ENCODE results near the gene KRTAP4-16.
"Not testable (repeated sequence)": the region's sequence is repeated elsewhere in the genome, so short reads cannot be mapped to it uniquely, and the experiment has no call there.

The KRTAP4-16 gene

DNA sequence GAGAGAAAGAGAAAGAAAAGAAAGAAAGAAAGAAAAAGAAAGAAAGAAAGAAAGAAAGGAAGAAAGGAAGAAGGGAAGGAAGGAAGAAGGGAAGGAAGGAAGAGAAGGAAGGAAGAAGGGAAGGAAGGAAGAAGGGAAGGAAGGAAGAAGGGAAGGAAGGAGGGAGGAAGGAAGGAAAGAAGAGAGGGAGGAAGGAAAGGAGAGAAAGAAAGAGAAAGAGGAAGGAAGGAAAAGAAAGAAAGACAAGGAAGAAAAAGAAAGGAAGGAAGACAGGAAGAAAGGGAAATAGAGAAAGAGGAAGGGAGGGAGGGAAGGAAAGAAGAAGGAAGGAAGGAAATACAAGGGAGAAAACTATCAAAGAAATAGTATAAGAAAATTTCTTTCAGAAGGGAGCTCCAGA lies 25.2 kb downstream of the KRTAP4-16 start:
- DNase-seq (ENCODE audit: low read depth in 2 of 2), result no peak

DNA sequence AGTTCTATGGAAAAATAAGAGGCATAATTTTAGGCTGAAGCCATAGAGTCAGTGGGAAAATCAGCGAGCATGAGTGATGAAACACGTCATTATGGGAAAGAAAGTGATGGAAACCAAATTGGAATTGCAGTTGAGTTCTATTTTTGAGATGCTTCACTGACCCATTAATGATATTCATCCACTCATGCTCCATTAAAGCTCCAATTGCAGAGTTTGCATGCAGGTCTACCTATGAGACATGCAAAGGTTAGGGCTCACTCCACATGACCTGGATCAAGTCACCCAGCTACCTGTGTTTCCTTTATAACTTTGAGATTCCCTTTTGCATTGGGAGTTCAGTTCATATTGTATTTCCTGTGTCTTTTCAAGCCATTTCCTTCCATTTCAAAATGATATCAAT lies 28.3 kb downstream of the KRTAP4-16 start:
- DNase-seq (ENCODE audit: low read depth in 2 of 2), result no peak

DNA sequence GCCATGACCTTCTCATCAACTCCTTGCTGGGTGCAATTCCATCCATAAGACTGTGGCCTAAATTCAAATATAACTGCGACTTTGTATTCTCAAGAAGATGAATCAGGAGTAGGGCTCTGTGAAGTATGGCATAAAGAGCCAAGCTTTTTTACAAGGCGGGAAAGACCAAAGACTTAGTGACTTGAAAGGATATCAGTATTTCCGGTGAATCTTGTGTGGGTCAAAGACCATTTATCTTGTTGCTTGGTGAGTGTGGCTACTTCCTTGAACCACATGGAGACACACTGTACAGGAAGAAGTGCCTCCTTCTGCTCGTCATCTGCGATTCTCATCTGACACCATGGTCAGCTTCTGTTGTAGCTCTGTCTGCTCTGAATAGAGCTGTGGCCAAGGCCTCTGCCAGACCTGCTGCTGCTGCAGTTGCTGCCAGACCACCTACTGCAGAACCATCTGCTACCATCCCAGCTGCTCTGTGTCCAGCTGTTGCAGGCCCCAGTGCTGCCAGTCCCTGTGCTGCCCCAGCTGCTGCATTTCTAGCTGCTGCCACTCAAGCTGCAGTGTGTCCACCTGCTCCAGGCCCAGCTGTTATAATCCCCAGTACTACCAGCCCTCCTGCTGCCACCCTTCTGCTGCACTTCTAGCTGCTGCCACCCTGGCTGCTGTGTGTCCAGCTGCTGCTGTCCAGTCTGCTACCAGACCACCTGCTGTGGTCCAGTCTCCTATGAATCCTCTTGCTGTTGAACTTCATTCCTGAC lies 30.2 kb downstream of the KRTAP4-16 start:
- DNase-seq (ENCODE audit: low read depth in 2 of 2), result no peak

DNA sequence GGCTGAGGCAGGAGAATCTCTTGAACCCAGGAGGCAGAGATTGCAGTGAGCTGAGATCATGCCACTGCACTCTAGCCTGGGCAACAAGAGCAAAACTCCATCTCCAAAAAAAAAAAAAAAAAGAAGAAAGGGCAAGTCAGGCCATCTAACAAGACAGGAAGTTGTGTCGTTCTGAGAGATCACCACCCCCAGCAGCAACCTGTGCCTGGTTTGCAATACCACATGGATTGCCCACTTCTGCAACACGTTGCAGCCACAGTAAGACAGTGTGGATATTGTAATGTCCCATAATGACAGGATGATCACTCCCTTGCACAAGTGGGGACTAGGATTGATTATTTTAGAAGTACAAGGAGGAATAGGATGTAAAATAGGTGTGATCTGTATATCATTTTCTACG lies 33.0 kb downstream of the KRTAP4-16 start:
- no peak for DNase-seq (ENCODE audit: low read depth in 2 of 2)

DNA sequence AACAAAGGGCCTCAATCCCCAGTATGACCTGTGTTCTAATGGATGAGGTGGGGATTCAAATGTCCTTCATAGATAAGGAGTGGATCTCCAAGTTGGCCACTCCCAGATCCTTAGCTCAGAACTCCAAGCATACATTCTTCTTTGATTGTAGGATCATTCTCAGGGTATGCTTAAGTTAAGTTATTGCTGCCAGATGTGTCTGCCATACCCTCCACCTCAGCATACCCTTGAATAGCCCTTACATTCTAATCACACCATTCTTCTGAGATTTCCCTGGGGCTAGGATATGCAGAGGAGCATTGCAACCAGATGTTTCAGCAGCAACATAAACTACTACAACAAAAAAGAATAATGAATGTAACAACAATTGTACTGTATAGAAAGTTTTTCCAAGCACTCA lies 34.7 kb downstream of the KRTAP4-16 start:
- no peak for DNase-seq (ENCODE audit: low read depth in 2 of 2)

DNA sequence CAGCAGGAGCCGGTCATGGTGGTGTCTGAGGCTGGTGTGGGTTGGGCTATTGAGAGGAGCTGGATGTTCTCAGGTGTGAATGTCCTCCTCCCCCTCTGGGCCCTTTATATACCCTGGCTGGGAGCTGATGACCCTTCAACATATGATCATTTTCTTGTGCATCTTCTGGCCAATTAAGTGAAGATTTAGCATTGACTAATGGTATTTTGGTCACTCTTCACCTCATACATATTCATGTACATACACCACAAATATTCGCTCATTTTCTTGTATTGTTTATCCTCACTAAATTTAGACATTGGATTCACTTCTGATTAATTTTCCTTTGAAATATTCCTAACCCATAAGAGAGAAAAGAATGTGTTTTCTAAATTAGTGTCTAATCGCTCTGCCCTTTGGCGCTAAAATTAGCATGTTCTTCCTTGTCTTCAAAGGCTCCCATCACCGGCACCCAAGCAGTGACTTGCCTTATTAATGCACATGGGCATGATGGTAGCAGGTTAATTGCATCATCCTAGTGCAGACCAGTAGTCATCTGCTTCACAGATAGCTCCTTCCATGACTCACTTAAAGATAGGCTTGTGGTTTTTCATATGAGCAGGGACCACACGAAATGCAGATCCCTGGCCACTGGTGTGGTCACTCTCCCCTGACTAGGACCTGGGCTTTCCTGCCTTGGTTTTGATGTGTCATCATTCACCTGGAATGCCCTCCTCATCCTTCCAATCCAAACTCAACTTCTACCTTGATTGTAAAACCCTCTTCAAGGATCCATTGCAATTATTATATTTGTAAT lies 36.0 kb downstream of the KRTAP4-16 start, which contains the start of gene KRTAP2-4:
TSS of gene KRTAP2-4 (minus strand) at position 51 of the 796 bp plus-strand sequence. CDS start at position 17, 34 bp downstream.
- no peak for DNase-seq (ENCODE audit: low read depth in 2 of 2)

DNA sequence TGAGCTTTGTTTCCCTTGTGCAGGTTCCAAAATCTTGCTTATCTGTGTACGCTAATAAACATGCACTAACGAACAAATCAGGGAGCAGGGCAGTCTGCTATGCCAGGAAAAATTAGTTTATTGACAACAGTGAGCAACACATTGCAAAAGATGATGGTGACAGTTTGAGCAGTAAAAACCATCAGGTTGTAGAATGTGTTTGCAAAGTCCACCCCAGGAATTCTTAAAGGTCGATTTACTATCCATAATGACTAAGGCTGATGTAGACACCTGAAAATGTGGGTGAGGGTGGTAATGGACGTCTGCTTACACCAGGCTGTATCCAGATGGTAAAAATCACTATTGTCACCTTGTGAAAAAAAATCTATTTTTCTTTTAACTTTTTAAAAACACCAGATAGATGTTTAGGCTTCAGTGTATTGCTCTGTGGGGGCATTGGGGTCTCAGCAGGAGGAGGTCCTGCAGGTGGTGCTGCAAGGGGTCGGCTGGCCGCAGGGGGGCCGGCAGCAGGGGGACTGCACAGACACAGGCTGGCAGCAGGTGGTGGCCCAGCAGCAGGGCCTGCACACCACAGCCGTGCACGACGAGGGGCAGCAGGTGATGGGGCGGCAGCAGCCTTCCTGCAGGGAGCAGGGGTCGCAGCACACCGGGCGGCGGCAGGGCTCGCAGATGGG lies 36.9 kb downstream of the KRTAP4-16 start:
- DNase-seq (ENCODE audit: low read depth in 2 of 2), result not testable (repeated sequence)

DNA sequence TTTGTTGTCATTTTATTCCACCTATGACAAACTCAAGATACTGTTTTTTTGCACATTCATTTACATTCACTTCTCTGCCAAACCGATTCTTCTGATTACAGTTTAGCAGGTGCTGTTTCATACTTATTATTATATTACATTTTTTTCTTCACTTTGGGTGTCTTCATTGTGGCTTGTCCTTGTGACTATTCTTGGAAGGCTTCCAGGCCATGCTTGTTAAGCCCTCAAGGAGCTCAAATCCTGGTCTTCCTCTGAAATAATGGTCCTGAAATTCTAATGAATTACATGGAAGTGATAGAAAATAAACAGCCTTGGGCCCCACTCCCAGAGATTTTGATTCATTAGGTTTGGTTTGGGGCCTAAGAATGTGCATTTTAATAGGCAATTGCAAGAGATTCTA lies 37.7 kb downstream of the KRTAP4-16 start:
- no peak for DNase-seq (ENCODE audit: low read depth in 2 of 2)

DNA sequence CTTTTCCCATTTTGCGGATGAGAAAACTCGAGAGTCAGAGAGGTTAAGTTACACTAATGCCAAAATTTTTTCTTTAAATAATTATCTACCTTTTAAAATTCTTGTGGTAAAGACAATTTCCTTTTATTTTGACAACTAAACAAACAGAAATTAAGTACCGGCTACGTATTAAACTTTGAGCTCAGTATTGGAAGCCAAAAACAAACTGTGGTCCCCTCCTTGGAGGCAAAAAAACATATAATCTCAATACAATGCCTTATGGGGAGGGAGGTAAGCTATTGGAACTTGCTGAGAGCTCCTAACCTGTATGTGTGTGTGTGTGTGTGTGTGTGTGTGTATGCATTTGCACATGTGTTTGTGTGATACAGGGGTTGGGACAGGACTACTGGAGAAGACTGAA lies 38.6 kb downstream of the KRTAP4-16 start:
- no peak for DNase-seq (ENCODE audit: low read depth in 2 of 2)

DNA sequence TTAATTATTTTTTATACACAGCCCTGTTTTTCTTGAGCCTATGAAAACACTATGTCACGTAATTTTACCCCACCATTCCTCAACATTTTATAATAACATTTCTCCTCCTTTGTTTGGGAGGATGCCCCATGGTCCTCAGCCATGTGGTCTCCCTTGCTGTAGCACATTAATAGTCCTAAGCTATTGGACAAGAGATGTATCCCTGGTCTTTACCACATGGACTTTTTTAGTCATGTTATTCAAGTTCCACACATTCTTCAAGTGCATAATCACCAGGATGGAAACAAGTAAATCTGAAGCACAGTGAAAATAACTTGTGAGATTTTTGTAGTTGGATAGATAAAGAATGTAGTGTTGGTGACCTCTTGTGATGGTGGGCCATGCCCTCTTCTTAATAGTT lies 40.0 kb downstream of the KRTAP4-16 start:
- no peak for DNase-seq (ENCODE audit: low read depth in 2 of 2)

DNA sequence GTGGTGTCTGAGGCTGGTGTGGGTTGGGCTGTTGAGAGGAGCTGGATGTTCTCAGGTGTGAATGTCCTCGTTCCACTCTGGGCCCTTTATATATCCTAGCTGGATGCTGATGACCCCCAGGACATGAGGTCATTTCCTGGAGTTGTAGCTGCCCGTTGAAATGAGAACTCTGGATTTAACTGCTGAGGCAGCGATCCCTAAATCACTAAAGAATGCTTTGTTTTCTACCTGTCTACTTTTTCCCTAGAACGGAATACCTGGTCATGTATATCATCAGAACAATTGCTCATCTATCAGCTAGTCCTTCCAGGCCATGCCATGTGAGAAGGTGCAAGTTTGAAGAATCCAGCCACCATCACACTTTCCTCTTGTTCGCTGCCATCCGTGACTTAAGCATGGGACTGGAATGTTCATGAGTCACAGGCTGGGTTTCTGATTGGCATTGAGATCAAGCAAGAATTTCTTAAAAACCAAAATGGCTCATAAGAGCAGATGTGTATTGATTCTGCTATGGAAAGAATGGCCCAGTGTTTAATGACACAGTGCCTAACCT lies 41.9 kb downstream of the KRTAP4-16 start, which contains the start of gene KRTAP2-3:
TSS of gene KRTAP2-3 (minus strand) at position 63 of the 553 bp plus-strand sequence. CDS start 64 bp downstream, outside the sequence.
- DNase-seq (ENCODE audit: low read depth in 2 of 2), result no peak

DNA sequence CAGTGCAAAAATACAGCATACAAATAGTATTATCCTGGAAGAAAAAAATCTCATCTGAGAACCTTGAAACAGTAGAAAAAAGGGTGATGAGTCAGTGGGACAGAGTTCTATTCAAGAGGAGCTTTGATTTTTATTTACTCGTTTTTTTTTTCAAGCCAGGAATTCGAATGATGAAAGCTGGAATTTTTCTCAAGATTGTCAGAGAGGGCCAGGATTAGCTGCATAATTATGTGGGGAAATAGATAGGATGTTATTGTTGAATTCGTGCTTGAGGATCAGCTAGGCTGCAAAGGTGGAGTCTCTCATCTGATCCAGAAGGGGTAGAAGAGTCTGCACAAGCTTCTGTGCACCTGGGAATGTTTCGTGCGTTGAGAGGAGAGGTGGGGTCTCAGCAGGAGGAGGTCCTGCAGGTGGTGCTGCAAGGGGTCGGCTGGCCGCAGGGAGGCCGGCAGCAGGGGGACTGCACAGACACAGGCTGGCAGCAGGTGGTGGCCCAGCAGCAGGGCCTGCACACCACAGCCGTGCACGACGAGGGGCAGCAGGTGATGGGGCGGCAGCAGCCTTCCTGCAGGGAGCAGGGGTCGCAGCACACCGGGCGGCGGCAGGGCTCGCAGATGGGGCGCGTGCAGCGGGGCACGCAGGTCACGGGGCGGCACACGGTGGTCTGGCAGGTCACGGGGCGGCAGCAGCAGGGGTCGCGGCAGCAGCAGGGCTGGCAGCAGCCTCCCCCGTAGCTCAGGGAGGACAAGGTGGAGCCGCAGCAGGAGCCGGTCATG lies 42.5 kb downstream of the KRTAP4-16 start:
- DNase-seq (ENCODE audit: low read depth in 2 of 2), result not testable (repeated sequence)

DNA sequence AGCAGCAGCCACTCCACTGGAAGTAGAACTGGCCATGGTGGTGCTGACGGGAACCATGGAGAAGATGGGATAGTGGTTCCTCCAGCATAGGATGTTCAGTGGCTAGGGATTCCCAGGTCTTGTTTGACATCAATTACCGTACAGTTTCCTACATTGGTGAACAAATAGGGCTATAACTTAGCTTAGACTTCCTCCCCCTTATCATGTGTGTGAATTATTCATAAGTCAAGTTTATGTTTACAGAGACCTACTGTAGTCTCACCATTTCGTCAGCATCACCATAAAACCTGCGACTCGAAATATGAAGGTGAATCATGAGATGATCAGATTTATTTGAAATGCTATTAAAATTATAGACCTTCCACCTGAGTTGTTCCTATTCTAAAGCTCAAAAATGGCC lies 43.3 kb downstream of the KRTAP4-16 start:
- DNase-seq (ENCODE audit: low read depth in 2 of 2), result no peak

DNA sequence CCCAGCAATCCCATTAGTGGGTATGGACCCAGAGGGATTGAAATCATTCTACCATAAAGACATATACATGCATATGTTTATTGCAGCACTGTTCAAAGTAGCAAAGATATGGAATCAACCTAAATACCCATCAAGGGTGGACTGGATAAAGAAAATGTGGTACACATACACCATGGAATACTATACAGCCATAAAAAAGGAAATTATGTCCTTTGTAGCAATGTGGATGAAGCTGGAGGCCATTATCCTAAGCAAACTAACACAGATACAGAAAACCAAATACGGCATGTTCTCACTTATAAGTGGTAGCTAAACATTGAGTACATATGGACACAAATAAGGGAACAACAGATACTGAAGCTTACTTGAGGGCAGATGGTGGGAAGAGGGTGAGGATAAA lies 44.5 kb downstream of the KRTAP4-16 start:
- no peak for DNase-seq (ENCODE audit: low read depth in 2 of 2)

DNA sequence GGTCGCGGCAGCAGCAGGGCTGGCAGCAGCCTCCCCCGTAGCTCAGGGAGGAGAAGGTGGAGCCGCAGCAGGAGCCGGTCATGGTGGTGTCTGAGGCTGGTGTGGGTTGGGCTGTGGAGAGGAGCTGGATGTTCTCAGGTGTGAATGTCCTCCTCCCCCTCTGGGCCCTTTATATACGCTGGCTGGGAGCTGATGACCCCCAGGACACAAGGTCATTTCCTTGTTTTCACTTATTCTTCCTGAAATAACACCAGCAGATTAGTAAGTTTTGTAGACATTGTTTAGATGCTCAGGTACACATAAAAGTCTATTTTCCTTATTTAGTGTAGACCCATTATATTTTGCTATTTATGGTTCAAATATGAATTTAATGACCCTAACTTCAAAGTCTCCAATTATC lies 46.9 kb downstream of the KRTAP4-16 start, which contains the start of gene KRTAP2-2:
TSS of gene KRTAP2-2 (minus strand) at position 101 of the 400 bp plus-strand sequence. CDS start at position 82, 19 bp downstream.
- not testable (repeated sequence) for DNase-seq (ENCODE audit: low read depth in 2 of 2)

DNA sequence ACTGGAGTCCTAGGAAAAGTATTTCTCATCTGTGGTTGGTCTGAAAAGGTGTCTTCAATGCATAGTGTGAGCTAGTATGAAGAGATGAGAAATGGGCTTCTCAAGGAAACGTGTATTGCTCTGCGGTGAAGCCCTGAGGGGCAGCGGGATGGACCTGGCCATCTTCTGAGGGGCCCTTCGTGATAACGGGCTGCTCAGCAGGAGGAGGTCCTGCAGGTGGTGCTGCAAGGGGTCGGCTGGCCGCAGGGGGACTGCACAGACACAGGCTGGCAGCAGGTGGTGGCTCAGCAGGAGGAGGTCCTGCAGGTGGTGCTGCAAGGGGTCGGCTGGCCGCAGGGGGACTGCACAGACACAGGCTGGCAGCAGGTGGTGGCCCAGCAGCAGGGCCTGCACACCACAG lies 47.5 kb downstream of the KRTAP4-16 start:
- DNase-seq (ENCODE audit: low read depth in 2 of 2), result not testable (repeated sequence)

DNA sequence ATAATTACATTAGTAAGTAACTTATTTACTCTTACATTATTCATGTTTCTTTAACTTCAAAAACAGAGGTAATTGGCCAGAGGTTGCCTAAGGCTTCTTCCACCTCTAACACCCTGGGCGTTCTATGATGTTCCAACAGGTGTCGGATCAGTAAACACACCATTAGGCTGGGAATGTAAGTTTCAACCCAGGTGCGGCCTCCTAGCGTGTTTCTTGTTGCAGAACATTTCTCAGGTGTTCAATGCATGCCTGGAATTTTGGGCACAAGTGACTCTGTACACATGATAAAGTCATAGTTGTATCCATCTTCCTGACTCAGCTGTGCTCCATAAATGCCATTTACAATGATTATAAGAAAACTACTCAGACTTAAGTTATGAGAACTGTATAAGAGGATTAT lies 48.0 kb downstream of the KRTAP4-16 start:
- no peak for DNase-seq (ENCODE audit: low read depth in 2 of 2)

DNA sequence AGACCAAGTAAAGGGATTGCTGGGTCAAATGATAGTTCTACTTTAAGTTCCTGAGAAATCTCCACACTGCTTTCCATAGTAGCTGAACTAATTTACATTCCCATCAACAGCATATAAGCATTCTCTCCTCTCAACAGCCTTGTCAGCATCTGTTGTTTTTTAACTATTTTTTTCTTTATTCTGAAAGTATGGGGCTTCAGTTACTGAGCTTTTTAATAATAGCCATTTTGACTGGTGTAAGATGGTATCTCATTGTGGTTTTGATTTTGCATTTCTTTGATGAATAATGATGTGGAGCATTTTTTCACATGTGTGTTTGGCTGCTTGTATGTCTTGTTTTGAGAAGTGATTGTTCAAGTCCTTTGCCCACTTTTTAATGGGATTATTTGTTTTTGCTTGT lies 49.4 kb downstream of the KRTAP4-16 start:
- DNase-seq (ENCODE audit: low read depth in 2 of 2), result no peak

All from stimulated activated CD8-positive, alpha-beta memory T cell treated with anti-CD3 and anti-CD28 coated beads, Interleukin-15, amount 100 ng/mL, for 48 hours (primary cell).